Breast epithelium (tissue), 3 donors: ENCODE data around the gene IQGAP3.

Experiments
- POLR2A ChIP-seq: fragments of 450-650 bp; IDR thresholded peaks from one replicate; pipeline ENCODE4 v1.6.1; 2016; ENCODE audit warnings: antibody characterized with exemption, mild to moderate bottlenecking, moderate library complexity
- TF ChIP-seq, protein P1 (sequence below), 3 donors: fragments of 450-650 bp; IDR thresholded peaks; one replicate each; pipeline ENCODE4 v1.5.1; 2016 to 2017; ENCODE audit warnings: antibody characterized with exemption in 3 of 3, mild to moderate bottlenecking in 3 of 3, moderate library complexity in 3 of 3

DNA sequence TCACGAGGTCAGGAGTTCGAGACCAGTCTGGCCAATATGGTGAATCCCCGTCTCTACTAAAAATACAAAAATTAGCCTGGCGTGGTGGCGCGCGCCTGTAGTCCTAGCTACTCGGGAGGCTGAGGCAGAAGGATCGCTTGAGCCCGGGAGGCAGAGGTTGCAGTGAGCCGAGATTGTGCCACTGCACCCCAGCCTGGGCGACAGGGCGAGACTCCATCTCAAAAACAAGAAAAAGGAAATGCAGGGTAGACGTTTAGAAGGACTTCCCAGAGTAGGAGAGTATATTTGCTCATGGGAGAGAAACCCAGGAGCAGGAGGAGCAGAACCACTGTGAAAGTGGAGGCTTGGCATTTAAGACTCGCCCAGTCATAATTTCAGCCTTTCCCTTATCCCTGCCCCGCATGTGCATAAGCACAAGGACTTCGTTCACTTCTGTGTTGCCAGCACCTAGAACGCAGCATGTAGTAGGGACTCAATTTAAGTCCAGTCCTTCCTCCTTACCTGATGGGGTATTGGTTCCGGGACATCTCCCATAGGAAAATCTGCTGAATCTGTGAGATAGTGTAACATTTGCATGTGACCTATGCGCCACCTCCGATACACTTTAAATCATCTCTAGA, 66.6 kb downstream of the IQGAP3 start:
- TF ChIP-seq, protein P1, sequence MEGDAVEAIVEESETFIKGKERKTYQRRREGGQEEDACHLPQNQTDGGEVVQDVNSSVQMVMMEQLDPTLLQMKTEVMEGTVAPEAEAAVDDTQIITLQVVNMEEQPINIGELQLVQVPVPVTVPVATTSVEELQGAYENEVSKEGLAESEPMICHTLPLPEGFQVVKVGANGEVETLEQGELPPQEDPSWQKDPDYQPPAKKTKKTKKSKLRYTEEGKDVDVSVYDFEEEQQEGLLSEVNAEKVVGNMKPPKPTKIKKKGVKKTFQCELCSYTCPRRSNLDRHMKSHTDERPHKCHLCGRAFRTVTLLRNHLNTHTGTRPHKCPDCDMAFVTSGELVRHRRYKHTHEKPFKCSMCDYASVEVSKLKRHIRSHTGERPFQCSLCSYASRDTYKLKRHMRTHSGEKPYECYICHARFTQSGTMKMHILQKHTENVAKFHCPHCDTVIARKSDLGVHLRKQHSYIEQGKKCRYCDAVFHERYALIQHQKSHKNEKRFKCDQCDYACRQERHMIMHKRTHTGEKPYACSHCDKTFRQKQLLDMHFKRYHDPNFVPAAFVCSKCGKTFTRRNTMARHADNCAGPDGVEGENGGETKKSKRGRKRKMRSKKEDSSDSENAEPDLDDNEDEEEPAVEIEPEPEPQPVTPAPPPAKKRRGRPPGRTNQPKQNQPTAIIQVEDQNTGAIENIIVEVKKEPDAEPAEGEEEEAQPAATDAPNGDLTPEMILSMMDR (IDR thresholded peaks at IDR 0.05): no peak
- TF ChIP-seq POLR2A: no peak
